HepG2 (cell line): Measurements from ENCODE around the gene KCTD15.

Experiments used
- CHD4 ChIP-seq: fragments of 200-600 bp; sonication (generic); IDR thresholded peaks from 2 replicates; pipeline ENCODE4 v1.7.0; 2017; ENCODE audit warnings: mild to moderate bottlenecking, low read length, borderline replicate concordance
- CREB1 ChIP-seq, 2 experiments: fragments of 450-650 bp in 1 of 2; IDR thresholded peaks; 2 replicates each; pipeline ENCODE4 v1.6.1; 2016 to 2017; ENCODE audit warnings: control low read depth in 1 of 2, mild to moderate bottlenecking in 1 of 2, missing compliant biosample characterization in 1 of 2, missing genetic modification characterization in 1 of 2
- EED ChIP-seq: sonication (generic); formaldehyde crosslinking; IDR thresholded peaks from 2 replicates; pipeline ENCODE4 v1.5.0; 2020; ENCODE audit warnings: mild to moderate bottlenecking, missing genetic modification reagents
- NR2C2 ChIP-seq: sonication (generic); formaldehyde crosslinking; IDR thresholded peaks from 2 replicates; pipeline ENCODE4 v1.4.0; 2020; ENCODE audit warnings: missing genetic modification reagents, mild to moderate bottlenecking, moderate library complexity, borderline replicate concordance
- RNF2 ChIP-seq: fragments of 450-650 bp; conservative IDR thresholded peaks from 2 replicates; pipeline ENCODE4 v1.6.1; 2016; ENCODE audit warnings: low read depth
- TBL1XR1 ChIP-seq: fragments of 150-350 bp; IDR thresholded peaks from 2 replicates; pipeline ENCODE4 v1.6.1; 2014; ENCODE audit warnings: borderline replicate concordance, low read length; ENCODE audit not compliant: partially characterized antibody
- TF ChIP-seq, protein P1 (sequence below): sonication (generic); formaldehyde crosslinking; IDR thresholded peaks from 2 replicates; pipeline ENCODE4 v1.5.0; 2020; ENCODE audit warnings: mild to moderate bottlenecking, missing genetic modification reagents, moderate library complexity
- TF ChIP-seq, protein P2 (sequence below): sonication (generic); formaldehyde crosslinking; IDR thresholded peaks from 2 replicates; pipeline ENCODE4 v1.5.1; 2020; ENCODE audit warnings: mild to moderate bottlenecking, missing genetic modification reagents, borderline replicate concordance

DNA sequence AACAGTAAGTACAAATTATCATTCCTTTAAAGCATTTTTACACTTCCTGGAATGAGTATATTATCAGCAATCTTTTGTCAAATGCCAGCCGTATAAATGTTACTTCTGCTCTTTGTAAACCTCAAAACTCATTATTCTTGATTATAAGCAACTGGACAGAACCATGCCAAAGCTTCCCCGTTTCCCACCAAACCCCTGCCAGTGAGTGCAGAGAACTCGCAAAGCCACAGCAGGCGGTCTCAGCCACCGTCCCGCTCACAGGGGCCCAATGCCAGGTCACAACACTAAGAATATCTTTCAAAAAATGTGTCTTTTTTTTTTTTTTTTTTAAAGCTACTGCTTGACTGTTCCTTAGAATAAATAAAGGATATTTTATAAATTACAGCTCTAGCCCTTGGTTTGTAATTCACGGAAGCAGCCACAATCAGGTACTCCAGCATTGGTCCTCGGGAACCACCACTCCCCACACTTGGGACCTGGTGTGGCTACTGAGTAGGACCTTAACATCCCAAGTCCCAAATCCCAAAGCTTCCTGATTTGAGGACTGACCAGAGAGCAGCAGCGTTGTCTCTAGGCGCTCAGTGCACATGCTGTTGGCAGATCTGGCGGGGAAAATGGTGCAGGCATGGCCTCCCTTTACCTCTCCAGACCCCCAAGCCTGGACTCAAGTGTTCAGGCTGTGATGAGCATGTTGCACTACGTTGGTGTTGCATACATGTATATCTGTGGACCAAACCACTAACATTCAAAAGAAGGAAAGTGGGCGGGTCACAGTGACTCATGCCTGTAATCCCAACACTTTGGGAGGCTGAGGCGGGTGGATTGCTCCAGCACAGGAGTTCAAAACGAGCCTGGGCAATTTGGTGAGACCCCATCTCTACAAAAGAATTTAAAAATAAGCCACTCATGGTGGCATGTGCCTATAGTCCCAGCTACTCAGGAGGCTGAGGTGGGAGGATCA is 19.0 kb downstream of the KCTD15 start:
- no peak for TF ChIP-seq CHD4
- TF ChIP-seq, protein P1, sequence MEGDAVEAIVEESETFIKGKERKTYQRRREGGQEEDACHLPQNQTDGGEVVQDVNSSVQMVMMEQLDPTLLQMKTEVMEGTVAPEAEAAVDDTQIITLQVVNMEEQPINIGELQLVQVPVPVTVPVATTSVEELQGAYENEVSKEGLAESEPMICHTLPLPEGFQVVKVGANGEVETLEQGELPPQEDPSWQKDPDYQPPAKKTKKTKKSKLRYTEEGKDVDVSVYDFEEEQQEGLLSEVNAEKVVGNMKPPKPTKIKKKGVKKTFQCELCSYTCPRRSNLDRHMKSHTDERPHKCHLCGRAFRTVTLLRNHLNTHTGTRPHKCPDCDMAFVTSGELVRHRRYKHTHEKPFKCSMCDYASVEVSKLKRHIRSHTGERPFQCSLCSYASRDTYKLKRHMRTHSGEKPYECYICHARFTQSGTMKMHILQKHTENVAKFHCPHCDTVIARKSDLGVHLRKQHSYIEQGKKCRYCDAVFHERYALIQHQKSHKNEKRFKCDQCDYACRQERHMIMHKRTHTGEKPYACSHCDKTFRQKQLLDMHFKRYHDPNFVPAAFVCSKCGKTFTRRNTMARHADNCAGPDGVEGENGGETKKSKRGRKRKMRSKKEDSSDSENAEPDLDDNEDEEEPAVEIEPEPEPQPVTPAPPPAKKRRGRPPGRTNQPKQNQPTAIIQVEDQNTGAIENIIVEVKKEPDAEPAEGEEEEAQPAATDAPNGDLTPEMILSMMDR (CRISPR knock-in tag): no peak
- TF ChIP-seq EED: no peak
- TF ChIP-seq CREB1 (IDR thresholded peaks at IDR 0.05): no peak
- TF ChIP-seq CREB1 (CRISPR knock-in tag; IDR thresholded peaks at IDR 0.05): no peak
- TF ChIP-seq NR2C2 (CRISPR knock-in tag): no peak
- TF ChIP-seq TBL1XR1: no peak
- TF ChIP-seq RNF2: no peak
- TF ChIP-seq, protein P2, sequence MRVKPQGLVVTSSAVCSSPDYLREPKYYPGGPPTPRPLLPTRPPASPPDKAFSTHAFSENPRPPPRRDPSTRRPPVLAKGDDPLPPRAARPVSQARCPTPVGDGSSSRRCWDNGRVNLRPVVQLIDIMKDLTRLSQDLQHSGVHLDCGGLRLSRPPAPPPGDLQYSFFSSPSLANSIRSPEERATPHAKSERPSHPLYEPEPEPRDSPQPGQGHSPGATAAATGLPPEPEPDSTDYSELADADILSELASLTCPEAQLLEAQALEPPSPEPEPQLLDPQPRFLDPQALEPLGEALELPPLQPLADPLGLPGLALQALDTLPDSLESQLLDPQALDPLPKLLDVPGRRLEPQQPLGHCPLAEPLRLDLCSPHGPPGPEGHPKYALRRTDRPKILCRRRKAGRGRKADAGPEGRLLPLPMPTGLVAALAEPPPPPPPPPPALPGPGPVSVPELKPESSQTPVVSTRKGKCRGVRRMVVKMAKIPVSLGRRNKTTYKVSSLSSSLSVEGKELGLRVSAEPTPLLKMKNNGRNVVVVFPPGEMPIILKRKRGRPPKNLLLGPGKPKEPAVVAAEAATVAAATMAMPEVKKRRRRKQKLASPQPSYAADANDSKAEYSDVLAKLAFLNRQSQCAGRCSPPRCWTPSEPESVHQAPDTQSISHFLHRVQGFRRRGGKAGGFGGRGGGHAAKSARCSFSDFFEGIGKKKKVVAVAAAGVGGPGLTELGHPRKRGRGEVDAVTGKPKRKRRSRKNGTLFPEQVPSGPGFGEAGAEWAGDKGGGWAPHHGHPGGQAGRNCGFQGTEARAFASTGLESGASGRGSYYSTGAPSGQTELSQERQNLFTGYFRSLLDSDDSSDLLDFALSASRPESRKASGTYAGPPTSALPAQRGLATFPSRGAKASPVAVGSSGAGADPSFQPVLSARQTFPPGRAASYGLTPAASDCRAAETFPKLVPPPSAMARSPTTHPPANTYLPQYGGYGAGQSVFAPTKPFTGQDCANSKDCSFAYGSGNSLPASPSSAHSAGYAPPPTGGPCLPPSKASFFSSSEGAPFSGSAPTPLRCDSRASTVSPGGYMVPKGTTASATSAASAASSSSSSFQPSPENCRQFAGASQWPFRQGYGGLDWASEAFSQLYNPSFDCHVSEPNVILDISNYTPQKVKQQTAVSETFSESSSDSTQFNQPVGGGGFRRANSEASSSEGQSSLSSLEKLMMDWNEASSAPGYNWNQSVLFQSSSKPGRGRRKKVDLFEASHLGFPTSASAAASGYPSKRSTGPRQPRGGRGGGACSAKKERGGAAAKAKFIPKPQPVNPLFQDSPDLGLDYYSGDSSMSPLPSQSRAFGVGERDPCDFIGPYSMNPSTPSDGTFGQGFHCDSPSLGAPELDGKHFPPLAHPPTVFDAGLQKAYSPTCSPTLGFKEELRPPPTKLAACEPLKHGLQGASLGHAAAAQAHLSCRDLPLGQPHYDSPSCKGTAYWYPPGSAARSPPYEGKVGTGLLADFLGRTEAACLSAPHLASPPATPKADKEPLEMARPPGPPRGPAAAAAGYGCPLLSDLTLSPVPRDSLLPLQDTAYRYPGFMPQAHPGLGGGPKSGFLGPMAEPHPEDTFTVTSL (CRISPR knock-in tag): no peak
